ENCODE measurements around the gene HBA2. TPM values are rescaled to one million over a fixed set of nuclear protein-coding genes. Genes with fewer than 3 reads are reported as not detected.

Gene HBA2
- total and polyA plus RNA-seq, 9 of the 15 experiments (the other 6 are each of a cell fraction or from before 2014, with no cell fraction given) = 40.4 to 853 (median 286) TPM

DNA sequence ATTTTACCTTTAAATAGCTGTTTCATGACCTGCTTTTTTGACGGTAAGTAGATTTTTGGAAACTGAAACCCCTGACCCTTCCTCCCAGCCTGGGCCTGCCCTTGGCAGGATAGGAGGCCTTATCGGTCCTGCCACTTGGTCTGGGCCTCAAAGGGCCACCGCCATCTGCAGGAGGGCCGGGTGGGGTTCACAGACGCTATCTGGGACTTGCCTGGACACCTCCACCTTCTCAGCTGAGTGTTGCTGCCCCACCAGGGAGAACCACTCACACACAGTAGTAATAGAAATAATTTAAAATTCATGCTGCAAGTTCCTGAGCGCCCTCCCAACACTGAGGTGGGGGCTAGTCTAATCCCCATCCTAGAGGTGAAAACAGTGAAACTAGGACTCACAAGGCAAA is 29.6 kb upstream of the HBA2 start (continued):
- TF ChIP-seq, protein P1, sequence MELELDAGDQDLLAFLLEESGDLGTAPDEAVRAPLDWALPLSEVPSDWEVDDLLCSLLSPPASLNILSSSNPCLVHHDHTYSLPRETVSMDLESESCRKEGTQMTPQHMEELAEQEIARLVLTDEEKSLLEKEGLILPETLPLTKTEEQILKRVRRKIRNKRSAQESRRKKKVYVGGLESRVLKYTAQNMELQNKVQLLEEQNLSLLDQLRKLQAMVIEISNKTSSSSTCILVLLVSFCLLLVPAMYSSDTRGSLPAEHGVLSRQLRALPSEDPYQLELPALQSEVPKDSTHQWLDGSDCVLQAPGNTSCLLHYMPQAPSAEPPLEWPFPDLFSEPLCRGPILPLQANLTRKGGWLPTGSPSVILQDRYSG (tag; conservative IDR thresholded peaks at IDR 0.05; ENCODE audit: low read depth) = no peak; the same call in 1 of the 2 replicates
- TF ChIP-seq ZBTB1 (CRISPR knock-in tag; IDR thresholded peaks at IDR 0.05; ENCODE audit: borderline replicate concordance, low read depth) (no peak), KAT8 (IDR thresholded peaks at IDR 0.05; ENCODE audit: low read depth) (no peak), ZNF79 (CRISPR knock-in tag; IDR thresholded peaks at IDR 0.05; ENCODE audit: low read depth) (no peak), ZNF695 (CRISPR knock-in tag; IDR thresholded peaks at IDR 0.05) (no peak), TEAD1 (CRISPR knock-in tag; IDR thresholded peaks at IDR 0.05) (0 out of 4 replicates have a peak, but pooled peaks of 1 of the 2 experiments have one; percentile 73), CEBPG (CRISPR knock-in tag; IDR thresholded peaks at IDR 0.05) (no peak), CEBPG (tag; conservative IDR thresholded peaks at IDR 0.05 in 1 of 2, IDR thresholded peaks at IDR 0.05 in 1 of 2) (no peak), HCFC1 (IDR thresholded peaks at IDR 0.05; ENCODE audit: low read depth, low read length) (0 out of 2 replicates have a peak, but pooled peaks have one; percentile 19), HDAC8 (tag; IDR thresholded peaks at IDR 0.05) (no peak), NFE2 (IDR thresholded peaks at IDR 0.05; ENCODE audit: low read depth) (peak; percentile 31; the same call in 1 of the 2 replicates), ZBTB17 (CRISPR knock-in tag; IDR thresholded peaks at IDR 0.05) (no peak), GATAD2A (IDR thresholded peaks at IDR 0.05) (peak; percentile 73; the same call in 1 of the 2 replicates), PTTG1 (tag; IDR thresholded peaks at IDR 0.05; ENCODE audit: low read depth) (no peak), ZNF124 (CRISPR knock-in tag; IDR thresholded peaks at IDR 0.05) (no peak)
- TF ChIP-seq, protein P2, sequence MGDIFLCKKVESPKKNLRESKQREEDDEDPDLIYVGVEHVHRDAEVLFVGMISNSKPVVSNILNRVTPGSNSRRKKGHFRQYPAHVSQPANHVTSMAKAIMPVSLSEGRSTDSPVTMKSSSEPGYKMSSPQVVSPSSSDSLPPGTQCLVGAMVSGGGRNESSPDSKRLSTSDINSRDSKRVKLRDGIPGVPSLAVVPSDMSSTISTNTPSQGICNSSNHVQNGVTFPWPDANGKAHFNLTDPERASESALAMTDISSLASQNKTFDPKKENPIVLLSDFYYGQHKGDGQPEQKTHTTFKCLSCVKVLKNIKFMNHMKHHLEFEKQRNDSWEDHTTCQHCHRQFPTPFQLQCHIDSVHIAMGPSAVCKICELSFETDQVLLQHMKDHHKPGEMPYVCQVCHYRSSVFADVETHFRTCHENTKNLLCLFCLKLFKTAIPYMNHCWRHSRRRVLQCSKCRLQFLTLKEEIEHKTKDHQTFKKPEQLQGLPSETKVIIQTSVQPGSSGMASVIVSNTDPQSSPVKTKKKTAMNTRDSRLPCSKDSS (IDR thresholded peaks at IDR 0.05; ENCODE audit: low read depth, partially characterized antibody) = no peak
- TF ChIP-seq, protein P3, sequence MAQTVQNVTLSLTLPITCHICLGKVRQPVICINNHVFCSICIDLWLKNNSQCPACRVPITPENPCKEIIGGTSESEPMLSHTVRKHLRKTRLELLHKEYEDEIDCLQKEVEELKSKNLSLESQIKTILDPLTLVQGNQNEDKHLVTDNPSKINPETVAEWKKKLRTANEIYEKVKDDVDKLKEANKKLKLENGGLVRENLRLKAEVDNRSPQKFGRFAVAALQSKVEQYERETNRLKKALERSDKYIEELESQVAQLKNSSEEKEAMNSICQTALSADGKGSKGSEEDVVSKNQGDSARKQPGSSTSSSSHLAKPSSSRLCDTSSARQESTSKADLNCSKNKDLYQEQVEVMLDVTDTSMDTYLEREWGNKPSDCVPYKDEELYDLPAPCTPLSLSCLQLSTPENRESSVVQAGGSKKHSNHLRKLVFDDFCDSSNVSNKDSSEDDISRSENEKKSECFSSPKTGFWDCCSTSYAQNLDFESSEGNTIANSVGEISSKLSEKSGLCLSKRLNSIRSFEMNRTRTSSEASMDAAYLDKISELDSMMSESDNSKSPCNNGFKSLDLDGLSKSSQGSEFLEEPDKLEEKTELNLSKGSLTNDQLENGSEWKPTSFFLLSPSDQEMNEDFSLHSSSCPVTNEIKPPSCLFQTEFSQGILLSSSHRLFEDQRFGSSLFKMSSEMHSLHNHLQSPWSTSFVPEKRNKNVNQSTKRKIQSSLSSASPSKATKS (CRISPR knock-in tag; IDR thresholded peaks at IDR 0.05) = no peak
- TF ChIP-seq, protein P4, sequence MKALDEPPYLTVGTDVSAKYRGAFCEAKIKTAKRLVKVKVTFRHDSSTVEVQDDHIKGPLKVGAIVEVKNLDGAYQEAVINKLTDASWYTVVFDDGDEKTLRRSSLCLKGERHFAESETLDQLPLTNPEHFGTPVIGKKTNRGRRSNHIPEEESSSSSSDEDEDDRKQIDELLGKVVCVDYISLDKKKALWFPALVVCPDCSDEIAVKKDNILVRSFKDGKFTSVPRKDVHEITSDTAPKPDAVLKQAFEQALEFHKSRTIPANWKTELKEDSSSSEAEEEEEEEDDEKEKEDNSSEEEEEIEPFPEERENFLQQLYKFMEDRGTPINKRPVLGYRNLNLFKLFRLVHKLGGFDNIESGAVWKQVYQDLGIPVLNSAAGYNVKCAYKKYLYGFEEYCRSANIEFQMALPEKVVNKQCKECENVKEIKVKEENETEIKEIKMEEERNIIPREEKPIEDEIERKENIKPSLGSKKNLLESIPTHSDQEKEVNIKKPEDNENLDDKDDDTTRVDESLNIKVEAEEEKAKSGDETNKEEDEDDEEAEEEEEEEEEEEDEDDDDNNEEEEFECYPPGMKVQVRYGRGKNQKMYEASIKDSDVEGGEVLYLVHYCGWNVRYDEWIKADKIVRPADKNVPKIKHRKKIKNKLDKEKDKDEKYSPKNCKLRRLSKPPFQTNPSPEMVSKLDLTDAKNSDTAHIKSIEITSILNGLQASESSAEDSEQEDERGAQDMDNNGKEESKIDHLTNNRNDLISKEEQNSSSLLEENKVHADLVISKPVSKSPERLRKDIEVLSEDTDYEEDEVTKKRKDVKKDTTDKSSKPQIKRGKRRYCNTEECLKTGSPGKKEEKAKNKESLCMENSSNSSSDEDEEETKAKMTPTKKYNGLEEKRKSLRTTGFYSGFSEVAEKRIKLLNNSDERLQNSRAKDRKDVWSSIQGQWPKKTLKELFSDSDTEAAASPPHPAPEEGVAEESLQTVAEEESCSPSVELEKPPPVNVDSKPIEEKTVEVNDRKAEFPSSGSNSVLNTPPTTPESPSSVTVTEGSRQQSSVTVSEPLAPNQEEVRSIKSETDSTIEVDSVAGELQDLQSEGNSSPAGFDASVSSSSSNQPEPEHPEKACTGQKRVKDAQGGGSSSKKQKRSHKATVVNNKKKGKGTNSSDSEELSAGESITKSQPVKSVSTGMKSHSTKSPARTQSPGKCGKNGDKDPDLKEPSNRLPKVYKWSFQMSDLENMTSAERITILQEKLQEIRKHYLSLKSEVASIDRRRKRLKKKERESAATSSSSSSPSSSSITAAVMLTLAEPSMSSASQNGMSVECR (CRISPR knock-in tag; IDR thresholded peaks at IDR 0.05) = no peak
